GM12873 (cell line): Measurements from ENCODE around the gene ZNF22.

Experiments
- CTCF ChIP-seq: IDR thresholded peaks from 2 replicates; pipeline ENCODE4 v1.5.1; 2012; ENCODE audit warnings: low read depth, mild to moderate bottlenecking, moderate library complexity, low read length, control low read depth; ENCODE audit not compliant: insufficient read depth; ENCODE audit errors: missing control alignments

Gene ZNF22

GRCh38 chr10:45000752-45001380 is at the start of gene ZNF22:
ZNF22 (plus strand) TSS chr10:45000923; CDS start chr10:45003369, 2,446 bp downstream.
- TF ChIP-seq CTCF = peak; percentile 12

- TF ChIP-seq CTCF = no peak
Measured at GRCh38 chr10:44951576-44952226, 49.0 kb upstream of the ZNF22 start.

DNA sequence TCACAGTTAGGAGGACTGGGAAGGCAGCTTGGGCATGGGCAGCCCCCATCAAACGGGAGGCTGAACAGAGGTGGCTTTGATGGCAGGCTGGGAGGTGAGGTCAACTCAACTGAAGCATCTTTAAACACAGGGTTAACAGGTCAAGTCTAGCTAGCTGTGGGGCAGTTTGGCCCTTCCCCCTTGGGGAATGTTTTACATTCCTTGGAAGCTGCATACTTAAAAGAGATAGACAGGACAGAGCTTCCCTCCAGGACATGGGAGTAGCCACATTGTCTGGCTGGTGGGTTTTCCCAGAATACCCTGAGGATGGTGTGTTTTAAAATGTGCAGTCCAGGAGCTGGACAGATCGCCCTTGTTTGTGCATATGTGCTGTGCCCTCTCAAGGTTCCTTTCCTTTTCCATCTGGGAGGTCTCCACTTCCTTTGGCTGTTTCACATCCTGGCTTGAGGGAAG is 47.9 kb upstream of the ZNF22 start:
- no peak for TF ChIP-seq CTCF

DNA sequence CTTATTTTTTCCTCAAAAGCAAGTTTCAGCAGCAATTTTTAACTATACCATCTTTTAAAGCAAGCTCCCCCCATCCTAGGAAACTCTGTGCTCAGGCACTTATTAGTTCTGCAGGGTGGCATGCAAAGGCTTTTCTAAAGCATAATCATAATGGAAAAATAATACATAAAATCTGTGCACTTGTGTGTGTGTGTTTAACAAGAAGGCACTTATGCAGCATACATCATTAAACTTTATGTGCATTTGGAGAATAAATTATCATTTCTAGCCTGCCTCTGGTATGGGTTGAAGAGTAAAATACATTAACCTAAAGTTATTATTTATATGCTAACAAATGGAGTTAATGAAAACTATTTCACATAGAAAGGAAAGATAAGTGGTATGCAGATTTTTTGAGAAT is 46.7 kb upstream of the ZNF22 start:
- no peak for TF ChIP-seq CTCF

DNA sequence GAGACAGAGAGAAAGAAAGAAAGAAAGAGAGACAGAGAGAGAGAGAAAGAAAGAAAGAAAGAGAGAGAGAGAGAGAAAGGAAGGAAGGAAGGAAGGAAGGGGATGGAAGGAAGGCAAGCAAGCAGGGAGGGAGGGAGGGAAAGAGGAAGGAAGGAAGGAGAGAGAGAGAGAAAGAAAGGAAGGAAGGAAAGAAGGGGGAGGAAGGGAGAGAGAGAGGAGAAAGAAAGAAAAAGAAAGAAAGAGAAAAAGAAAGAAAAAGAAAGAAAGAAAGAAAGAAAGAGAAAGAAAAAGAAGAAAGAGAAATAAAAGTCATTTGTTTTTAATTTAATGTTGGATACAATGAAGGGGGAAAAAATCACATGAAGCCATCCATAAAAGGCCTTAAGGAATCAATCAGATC is 45.8 kb upstream of the ZNF22 start:
- no peak for TF ChIP-seq CTCF

GRCh38 chr10:44955413-44956070 is 45.2 kb upstream of the ZNF22 start:
- no peak for TF ChIP-seq CTCF

DNA sequence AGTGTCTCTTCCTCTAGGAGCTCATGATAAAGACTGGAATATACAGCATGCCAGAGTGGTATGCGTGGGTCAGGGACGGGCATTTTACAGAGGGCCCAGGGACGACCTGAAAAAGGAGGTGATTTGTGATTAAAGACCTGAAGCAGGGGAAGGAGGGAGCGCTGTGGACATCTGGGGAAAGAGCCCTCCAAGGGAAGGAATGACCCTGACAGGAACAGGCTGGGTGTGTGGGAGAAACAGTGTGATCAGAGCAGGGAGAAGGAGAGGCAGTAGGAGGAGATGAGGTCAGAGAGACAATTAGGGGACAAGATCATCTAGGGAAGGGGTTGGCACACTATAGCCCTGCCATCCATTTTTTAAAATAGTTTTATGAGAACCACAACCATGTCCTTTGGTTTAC is 44.5 kb upstream of the ZNF22 start:
- TF ChIP-seq CTCF = no peak
